Left ventricle myocardium superior (tissue), 1 donor: ENCODE results near the gene ARRB2. TPM values are rescaled to one million over a fixed set of nuclear protein-coding genes. Genes with fewer than 3 reads are reported as not detected.

Source experiments
- ATAC-seq: fragments of 200-7000 bp; cut with Tn5 transposase; one replicate; pipeline ENCODE4 v1.9.1; 2020; ENCODE audit warnings: mild to moderate bottlenecking, moderate library complexity
- DNase-seq: peaks from one replicate; pipeline ENCODE4 v3.0.0-alpha.2; 2020
- intact Hi-C: fragments of 100-400 bp; cut with micrococcal nuclease; formaldehyde crosslinking; loops from one replicate; pipeline ENCODE4 v1.11.0; 2022
- total RNA-seq: library from RNA; stranded (reverse); fragmentation: NEBNext Ultra II Directional; extraction: Animal tissue kit (Norgen Biotek cat#: 25700); gene quantifications from one replicate; pipeline ENCODE4 v1.2.1, GENCODE V29; 2021
- donor health status: DM: no; HTN: yes; CAD: no; lungs with severe emphysema.

Gene ARRB2
- total RNA-seq, 1 donor from 2014 or later = 35.0 TPM

GRCh38 chr17:4743898-4744297, 33.5 kb downstream of the ARRB2 start:
- DNase-seq = no peak
- ATAC-seq = no peak
- intact Hi-C loops = no loop called here

- ATAC-seq (no peak), DNase-seq (peak; percentile 33)
- intact Hi-C loops = no loop called here
These were observed 34.9 kb downstream of the ARRB2 start for GRCh38 chr17:4744999-4745969.

- DNase-seq (no peak), ATAC-seq (peak; percentile 78)
- intact Hi-C loops = no loop called here
These were observed 37.4 kb downstream of the ARRB2 start for GRCh38 chr17:4747847-4748246.

GRCh38 chr17:4748686-4749085, 38.3 kb downstream of the ARRB2 start:
- ATAC-seq (no peak), DNase-seq (no peak)
- intact Hi-C loops = no loop called here

- DNase-seq = no peak
- no peak for ATAC-seq
- intact Hi-C loops = no loop called here
These were observed 40.2 kb downstream of the ARRB2 start for GRCh38 chr17:4750606-4751005.

GRCh38 chr17:4751932-4752331, 41.5 kb downstream of the ARRB2 start:
- intact Hi-C loops = no loop called here
- ATAC-seq (no peak), DNase-seq (no peak)

GRCh38 chr17:4753392-4753791, 43.0 kb downstream of the ARRB2 start:
- no peak for DNase-seq
- ATAC-seq = no peak
- intact Hi-C loops = no loop called here

GRCh38 chr17:4759776-4760236, 49.4 kb downstream of the ARRB2 start:
- intact Hi-C loops = no loop called here
- ATAC-seq (peak; percentile 23), DNase-seq (no peak)

GRCh38 chr17:4764595-4764994, 54.2 kb downstream of the ARRB2 start:
- DNase-seq (no peak), ATAC-seq (peak; percentile 71)
- intact Hi-C loops = no loop called here

- ATAC-seq = peak; percentile 35
These were observed 55.8 kb downstream of the ARRB2 start for GRCh38 chr17:4766201-4766600.

GRCh38 chr17:4766723-4767122, 56.3 kb downstream of the ARRB2 start:
- intact Hi-C loops = no loop called here
- peak; percentile 47 for ATAC-seq
- no peak for DNase-seq

More at GRCh38 chr17:4766201-4766600, 55.8 kb downstream of the ARRB2 start:
- DNase-seq = no peak
- intact Hi-C loops = no loop called here

GRCh38 chr17:4768298-4768697, 57.9 kb downstream of the ARRB2 start:
- intact Hi-C loops = no loop called here
- DNase-seq = no peak
- ATAC-seq = no peak

GRCh38 chr17:4769628-4770027, 59.2 kb downstream of the ARRB2 start:
- DNase-seq = no peak

More at GRCh38 chr17:4769628-4770027, 59.2 kb downstream of the ARRB2 start:
- intact Hi-C loops = no loop called here
- no peak for ATAC-seq

Other genes with a start within 250 kb of the ARRB2 start
- gene SPNS2, start 211.8 kb upstream of the ARRB2 start, total RNA-seq = 12.7 TPM
- gene MYBBP1A, start 155.2 kb upstream of the ARRB2 start, total RNA-seq = 18.5 TPM
- gene GGT6, start 150.1 kb upstream of the ARRB2 start, total RNA-seq = 0.22 TPM
- 47.4 TPM for gene SMTNL2, start 126.1 kb upstream of the ARRB2 start, total RNA-seq
- 4.5 TPM for gene ALOX15, start 69.0 kb upstream of the ARRB2 start, total RNA-seq
- 36.8 TPM for gene PELP1, start 6.5 kb upstream of the ARRB2 start, total RNA-seq
- 18.0 TPM for gene MED11, start 20.8 kb downstream of the ARRB2 start, total RNA-seq
- 0.20 TPM for gene ZMYND15, start 29.2 kb downstream of the ARRB2 start, total RNA-seq
- gene CXCL16, start 29.3 kb downstream of the ARRB2 start, total RNA-seq = 3.5 TPM
- gene TM4SF5, start 61.3 kb downstream of the ARRB2 start, total RNA-seq = not detected
- 0.69 TPM for gene VMO1, start 75.7 kb downstream of the ARRB2 start, total RNA-seq
- gene GLTPD2, start 78.3 kb downstream of the ARRB2 start, total RNA-seq = not detected
- 199 TPM for gene PSMB6, start 85.5 kb downstream of the ARRB2 start, total RNA-seq
- gene PLD2, start 96.5 kb downstream of the ARRB2 start, total RNA-seq = 13.3 TPM
- 52.2 TPM for gene MINK1, start 122.7 kb downstream of the ARRB2 start, total RNA-seq
- 0.64 TPM for gene C17orf107, start 188.9 kb downstream of the ARRB2 start, total RNA-seq
- gene CHRNE, start 192.5 kb downstream of the ARRB2 start, total RNA-seq = 0.50 TPM
- not detected for gene GP1BA, start 221.6 kb downstream of the ARRB2 start, total RNA-seq
- gene SLC25A11, start 229.4 kb downstream of the ARRB2 start, total RNA-seq = 246 TPM
- gene RNF167, start 229.6 kb downstream of the ARRB2 start, total RNA-seq = 104 TPM
- gene PFN1, start 237.9 kb downstream of the ARRB2 start, total RNA-seq = 193 TPM
- gene ENO3, start 240.5 kb downstream of the ARRB2 start, total RNA-seq = 670 TPM